K562 (cell line): ENCODE results near the gene MPC1. TPM values are rescaled to one million over a fixed set of nuclear protein-coding genes. Genes with fewer than 3 reads are reported as not detected.
"Not testable (repeated sequence)": the region's sequence is repeated elsewhere in the genome, so short reads cannot be mapped to it uniquely, and the experiment has no call there.

Experiments used
- ATAC-seq: fragments of 200-7000 bp; cut with Tn5 transposase; 3 replicates; pipeline ENCODE4 v1.9.1; 2020; ENCODE audit warnings: moderate library complexity
- BruUV-seq: library from RNA; stranded (reverse); fragments of 400-500 nt; replicated peaks from 2 replicates; lab custom pipeline; 2021; lab: Mats Ljungman, UMichigan
- CTCF ChIA-PET: fragments of 300-600 bp; formaldehyde crosslinking; extraction: SDS; loops from one replicate; lab custom pipeline; 2021; ENCODE audit warnings: low intra/inter-chr PET ratio; lab: Yijun Ruan, JAX
- POLR2A ChIA-PET: fragments of 300-600, 350-650 bp; sonication (Branson Sonifier 250); formaldehyde crosslinking; extraction: SDS; loops from one replicate; lab custom pipeline; 2021; ENCODE audit warnings: antibody characterized with exemption, inconsistent platforms; lab: Yijun Ruan, JAX
- DNase-seq, 4 experiments: peaks; one replicate each; pipeline versions ENCODE4 v3.0.0 to v3.0.0-alpha.2; 2011 to 2018; ENCODE audit warnings: low spot score in 3 of 4, mixed read lengths in 3 of 4; ENCODE audit errors: extremely low read depth in 1 of 4
- FAIRE-seq: peaks from 2 replicates; lab custom pipeline; 2011; peaks lifted over from hg19 to GRCh38; lab: Jason Lieb, UNC
- H2AFZ ChIP-seq: 2 replicates; pipeline ENCODE4 v1.6.0; 2011; ENCODE audit warnings: low read depth, low read length, control low read depth, inconsistent platforms
- H3K27ac ChIP-seq: fragments of 200-600 bp; 3 replicates; pipeline ENCODE4 v1.8.0; 2011; ENCODE audit warnings: low read depth, mild to moderate bottlenecking, control low read depth, inconsistent platforms, low read length, moderate library complexity, mixed read lengths; ENCODE audit errors: extremely low read depth
- H3K27me3 ChIP-seq, 2 experiments: fragments of 300-600 bp in 1 of 2; 2 replicates in 1 of 2; 3 replicates in 1 of 2; pipeline versions ENCODE4 v1.6.0 to v1.8.0; 2011; ENCODE audit warnings: inconsistent platforms in 2 of 2, low read length in 2 of 2, mild to moderate bottlenecking in 1 of 2, mixed read lengths in 1 of 2, moderate library complexity in 1 of 2; ENCODE audit not compliant: control insufficient read depth in 2 of 2, insufficient read depth in 2 of 2
- H3K36me3 ChIP-seq: fragments of 300-600 bp; 3 replicates; pipeline ENCODE4 v1.8.0; 2011; ENCODE audit warnings: mild to moderate bottlenecking, low read length, inconsistent platforms; ENCODE audit not compliant: control insufficient read depth, insufficient read depth
- H3K4me1 ChIP-seq, 2 experiments: fragments of 200-600 bp in 1 of 2; replicated peaks in 1 of 2; 2 replicates in 1 of 2; 3 replicates in 1 of 2; pipeline versions ENCODE4 v1.5.1 to v1.8.0; 2011; ENCODE audit warnings: inconsistent platforms in 2 of 2, low read length in 2 of 2, mild to moderate bottlenecking in 1 of 2, mixed read lengths in 1 of 2, moderate library complexity in 1 of 2; ENCODE audit not compliant: control insufficient read depth in 2 of 2, insufficient read depth in 2 of 2
- H3K4me2 ChIP-seq: 2 replicates; pipeline ENCODE4 v1.6.1; 2011; ENCODE audit warnings: low read length, control low read depth, inconsistent platforms, mixed read lengths; ENCODE audit not compliant: insufficient read depth
- H3K4me3 ChIP-seq: fragments of 200-600 bp; sonication (generic), shearing (Covaris generic); 2 replicates; pipeline ENCODE4 v1.5.1; 2016; ENCODE audit warnings: control low read depth, inconsistent platforms
- H3K79me2 ChIP-seq: fragments of 200-600 bp; 3 replicates; pipeline ENCODE4 v1.8.0; 2011; ENCODE audit warnings: low read length, inconsistent platforms; ENCODE audit not compliant: control insufficient read depth, insufficient read depth
- H3K9ac ChIP-seq, 2 experiments: 2 replicates each; pipeline versions ENCODE4 v1.6.0 to v1.6.1; 2011; ENCODE audit warnings: low read depth in 2 of 2, low read length in 2 of 2, control low read depth in 1 of 2, inconsistent platforms in 1 of 2, mild to moderate bottlenecking in 1 of 2, mixed read lengths in 1 of 2; ENCODE audit not compliant: insufficient read depth in 1 of 2
- H3K9me1 ChIP-seq: one replicate; pipeline ENCODE4 v1.6.0; 2011; ENCODE audit warnings: inconsistent platforms, mild to moderate bottlenecking, low read length, moderate library complexity; ENCODE audit not compliant: control insufficient read depth, insufficient read depth
- H3K9me3 ChIP-seq: replicated peaks from 2 replicates; pipeline ENCODE4 v1.5.1; 2011; ENCODE audit warnings: low read depth, low read length, inconsistent platforms; ENCODE audit not compliant: control insufficient read depth, insufficient read depth
- H4K20me1 ChIP-seq: replicated peaks from 2 replicates; pipeline ENCODE4 v1.6.1; 2011; ENCODE audit warnings: low read length, inconsistent platforms, mixed read lengths; ENCODE audit not compliant: control insufficient read depth, insufficient read depth
- HLTF ChIP-seq: fragments of 450-650 bp; IDR thresholded peaks from 2 replicates; pipeline ENCODE4 v1.6.1; 2016
- SMARCA5 ChIP-seq: fragments of 450-650 bp; IDR thresholded peaks from 2 replicates; pipeline ENCODE4 v1.6.1; 2016
- TGIF2 ChIP-seq: sonication (generic); formaldehyde crosslinking; IDR thresholded peaks from 2 replicates; pipeline ENCODE4 v1.8.1; 2022; ENCODE audit warnings: mild to moderate bottlenecking, missing genetic modification reagents, moderate library complexity
- TOE1 ChIP-seq, 2 experiments: fragments of 450-650 bp in 1 of 2; sonication (generic) in 1 of 2; formaldehyde crosslinking in 1 of 2; IDR thresholded peaks; 2 replicates each; pipeline versions ENCODE4 v1.7.1 to v1.8.0; 2016 to 2022; ENCODE audit warnings: borderline replicate concordance in 2 of 2, mild to moderate bottlenecking in 2 of 2, antibody characterized with exemption in 1 of 2, inconsistent platforms in 1 of 2, low read depth in 1 of 2, missing genetic modification reagents in 1 of 2, moderate library complexity in 1 of 2
- ZKSCAN3 ChIP-seq: fragments of 250-450 bp; sonication (Bioruptor Pico); IDR thresholded peaks from 2 replicates; pipeline ENCODE4 v1.4.0; 2020
- ZNF121 ChIP-seq: sonication (generic); formaldehyde crosslinking; conservative IDR thresholded peaks from 2 replicates; pipeline ENCODE4 v1.8.0; 2022; ENCODE audit warnings: missing genetic modification reagents
- WGBS: fragments of 100-300 bp; shearing (Covaris generic); methylation state at CpG from one replicate; pipeline ENCODE4 v1.1.6; 2016; ENCODE audit warnings: low coverage, mixed read lengths; ENCODE audit not compliant: insufficient coverage; ENCODE audit errors: missing lambda C conversion rate; 5-methylcytosine and 5-hydroxymethylcytosine counted together
- in situ Hi-C: fragments of 300-500 bp; cut with MboI; formaldehyde crosslinking; loops from 4 replicates; pipeline ENCODE4 v1.15.0; 2018; ENCODE audit warnings: inconsistent platforms, mixed read lengths
- intact Hi-C: fragments of 100-400 bp; cut with micrococcal nuclease; formaldehyde crosslinking; loops from 2 replicates; pipeline ENCODE4 v1.14.2; 2022
- polyA plus RNA-seq, 8 experiments: library from polyadenylated mRNA; depleted of rRNA in 4 of 8; stranded (reverse) in 5 of 8; unstranded in 3 of 8; fragments of >200 nt; fragmentation: Nextera tagmentation in 2 of 8; fragmentation: Illumina TruSeq in 1 of 8; extraction: Ambion mirVana in 2 of 8; extraction: Trizol in 1 of 8; gene quantifications; 2 replicates each; pipeline versions ENCODE4 v1.2.1 to v1.2.3, GENCODE V29; 2011 to 2014; ENCODE audit warnings: inconsistent platforms in 1 of 8, missing spikeins in 1 of 8
- total RNA-seq, 7 experiments: library from RNA; depleted of rRNA in 6 of 7; stranded (reverse); fragments of >200 nt in 6 of 7; fragmentation: Illumina TruSeq in 2 of 7; extraction: Trizol in 2 of 7; gene quantifications; 2 replicates each; pipeline versions ENCODE4 v1.2.1 to v1.2.3, GENCODE V29; 2011 to 2021; ENCODE audit warnings: low replicate concordance in 1 of 7
- TF ChIP-seq, protein P1 (sequence below), 3 experiments: IDR thresholded peaks in 2 of 3; conservative IDR thresholded peaks in 1 of 3; 2 replicates each; pipeline ENCODE4 v1.5.1; 2011 to 2012; ENCODE audit warnings: low read length in 3 of 3, mild to moderate bottlenecking in 3 of 3, control low read depth in 2 of 3, improper control_type of control experiment in 1 of 3, inconsistent platforms in 1 of 3, low read depth in 1 of 3, mixed read lengths in 1 of 3, moderate library complexity in 1 of 3; ENCODE audit not compliant: insufficient read depth in 2 of 3

The MPC1 gene
- total and polyA plus RNA-seq, 9 of the 15 experiments (the other 6 are each of a cell fraction or from before 2014, with no cell fraction given) = 78.6 to 185 (median 138) TPM

- TF ChIP-seq ZNF121 (CRISPR knock-in tag) (peak; percentile 98), TOE1 (IDR thresholded peaks at IDR 0.05; ENCODE audit: borderline replicate concordance) (0 out of 2 replicates have a peak, but pooled peaks have one; percentile 10), HLTF (peak; percentile 48; the same call in 1 of the 2 replicates), TGIF2 (CRISPR knock-in tag) (0 out of 2 replicates have a peak, but pooled peaks have one; percentile 6), SMARCA5 (peak; percentile 85)
- TF ChIP-seq TOE1 (CRISPR knock-in tag; IDR thresholded peaks at IDR 0.05; ENCODE audit: borderline replicate concordance, low read depth) = not testable (repeated sequence)
- TF ChIP-seq, protein P1, sequence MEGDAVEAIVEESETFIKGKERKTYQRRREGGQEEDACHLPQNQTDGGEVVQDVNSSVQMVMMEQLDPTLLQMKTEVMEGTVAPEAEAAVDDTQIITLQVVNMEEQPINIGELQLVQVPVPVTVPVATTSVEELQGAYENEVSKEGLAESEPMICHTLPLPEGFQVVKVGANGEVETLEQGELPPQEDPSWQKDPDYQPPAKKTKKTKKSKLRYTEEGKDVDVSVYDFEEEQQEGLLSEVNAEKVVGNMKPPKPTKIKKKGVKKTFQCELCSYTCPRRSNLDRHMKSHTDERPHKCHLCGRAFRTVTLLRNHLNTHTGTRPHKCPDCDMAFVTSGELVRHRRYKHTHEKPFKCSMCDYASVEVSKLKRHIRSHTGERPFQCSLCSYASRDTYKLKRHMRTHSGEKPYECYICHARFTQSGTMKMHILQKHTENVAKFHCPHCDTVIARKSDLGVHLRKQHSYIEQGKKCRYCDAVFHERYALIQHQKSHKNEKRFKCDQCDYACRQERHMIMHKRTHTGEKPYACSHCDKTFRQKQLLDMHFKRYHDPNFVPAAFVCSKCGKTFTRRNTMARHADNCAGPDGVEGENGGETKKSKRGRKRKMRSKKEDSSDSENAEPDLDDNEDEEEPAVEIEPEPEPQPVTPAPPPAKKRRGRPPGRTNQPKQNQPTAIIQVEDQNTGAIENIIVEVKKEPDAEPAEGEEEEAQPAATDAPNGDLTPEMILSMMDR (IDR thresholded peaks at IDR 0.05 in 2 of 3, conservative IDR thresholded peaks at IDR 0.05 in 1 of 3; ENCODE audit: insufficient read depth in 2 of 3, low read depth in 1 of 3, low read length in 3 of 3) = peak in 1 of 3 experiments; percentile 27; a peak in 2 of 6 replicates
Observed at GRCh38 chr6:166383802-166384363, 1.1 kb upstream of the MPC1 start (continued).

- peak overlapping the region; percentile 96 for H3K4me3 ChIP-seq
- BruUV-seq = no TSS peak
- POLR2A ChIA-PET = no interaction called here
- intact Hi-C loops (loop anchor here (2.0 to 5.0 kb wide), 3 partner anchors 40 to 105 kb away; partner anchors contain the start of gene SFT2D1), in situ Hi-C loops (no loop called here)
- H3K4me2 ChIP-seq = peak overlapping the region; percentile 93
- CTCF ChIA-PET = interaction anchor here (0.8 to 1.5 kb wide), 4 partner anchors 19 to 107 kb away, joined by 3 to 9 read pairs (median 4); no protein-coding TSS in a partner anchor
- peak overlapping the region; percentile 59 for H3K27ac ChIP-seq
- no peaks in the 10 kb centered on the region for H3K9me3 ChIP-seq
- peak; percentile 50 for ATAC-seq
- H3K79me2 ChIP-seq = peaks cover 55% of the 10 kb centered on the region
- H3K9ac ChIP-seq = peak overlapping the region; percentile 77 to 97
- peak in 2 of 4 experiments; percentile 73 to 76 for DNase-seq
- peak overlapping the region; percentile 81 for H2AFZ ChIP-seq
- H3K36me3 ChIP-seq = peaks cover 3% of the 10 kb centered on the region; the same call in 1 of the 3 replicates
- WGBS = under 1% methylated on average over 35 of the region's 46 CpGs
- FAIRE-seq = no peak
- no peaks in the 10 kb centered on the region; a peak in 1 of 5 replicates for H3K27me3 ChIP-seq
- no peaks in the 10 kb centered on the region for H4K20me1 ChIP-seq
- no peaks in the 10 kb centered on the region for H3K9me1 ChIP-seq
- peaks cover 3 to 20% of the 10 kb centered on the region in 2 experiments; a peak in 1 of 5 replicates for H3K4me1 ChIP-seq
- TF ChIP-seq ZKSCAN3 (CRISPR knock-in tag) = no peak
Observed at GRCh38 chr6:166382500-166382932, 224 bp downstream of the MPC1 start.
